Type B pancreatic cell (in vitro differentiated cells): ENCODE data around the gene PHACTR2. TPM values are rescaled to one million over a fixed set of nuclear protein-coding genes. Genes with fewer than 3 reads are reported as not detected.

Experiments
- DNase-seq: peaks from one replicate; pipeline ENCODE4 v3.0.0; 2021; ENCODE audit warnings: mixed read lengths; ENCODE audit not compliant: unreplicated experiment; ENCODE audit errors: extremely low spot score
- H3K27ac Mint-ChIP-seq: 2 replicates; pipeline ENCODE4 v1.8.0; 2021; ENCODE audit warnings: mild to moderate bottlenecking, mixed read lengths
- H3K27me3 Mint-ChIP-seq: 2 replicates; pipeline ENCODE4 v1.8.0; 2021; ENCODE audit warnings: mixed read lengths
- H3K36me3 Mint-ChIP-seq: 2 replicates; pipeline ENCODE4 v1.8.0; 2021; ENCODE audit warnings: mixed read lengths
- H3K4me1 Mint-ChIP-seq: one replicate; pipeline ENCODE4 v1.8.0; 2021; ENCODE audit warnings: mixed read lengths; ENCODE audit not compliant: unreplicated experiment
- H3K4me3 Mint-ChIP-seq: 2 replicates; pipeline ENCODE4 v1.8.0; 2021; ENCODE audit warnings: mild to moderate bottlenecking, mixed read lengths
- H3K9me3 Mint-ChIP-seq: 2 replicates; pipeline ENCODE4 v1.8.0; 2021; ENCODE audit warnings: mixed read lengths
- total RNA-seq: library from RNA; stranded (reverse); gene quantifications from 2 replicates; pipeline ENCODE4 v1.2.1, GENCODE V29; 2021; ENCODE audit warnings: low replicate concordance
- TF ChIP-seq, protein P1 (sequence below): fragments of 200-600 bp; sonication (generic); conservative IDR thresholded peaks from 2 replicates; pipeline ENCODE4 v1.5.0; 2021; ENCODE audit warnings: antibody characterized with exemption, mild to moderate bottlenecking

Gene PHACTR2
- total RNA-seq, 1 donor from 2014 or later, result 59.2 TPM

DNA sequence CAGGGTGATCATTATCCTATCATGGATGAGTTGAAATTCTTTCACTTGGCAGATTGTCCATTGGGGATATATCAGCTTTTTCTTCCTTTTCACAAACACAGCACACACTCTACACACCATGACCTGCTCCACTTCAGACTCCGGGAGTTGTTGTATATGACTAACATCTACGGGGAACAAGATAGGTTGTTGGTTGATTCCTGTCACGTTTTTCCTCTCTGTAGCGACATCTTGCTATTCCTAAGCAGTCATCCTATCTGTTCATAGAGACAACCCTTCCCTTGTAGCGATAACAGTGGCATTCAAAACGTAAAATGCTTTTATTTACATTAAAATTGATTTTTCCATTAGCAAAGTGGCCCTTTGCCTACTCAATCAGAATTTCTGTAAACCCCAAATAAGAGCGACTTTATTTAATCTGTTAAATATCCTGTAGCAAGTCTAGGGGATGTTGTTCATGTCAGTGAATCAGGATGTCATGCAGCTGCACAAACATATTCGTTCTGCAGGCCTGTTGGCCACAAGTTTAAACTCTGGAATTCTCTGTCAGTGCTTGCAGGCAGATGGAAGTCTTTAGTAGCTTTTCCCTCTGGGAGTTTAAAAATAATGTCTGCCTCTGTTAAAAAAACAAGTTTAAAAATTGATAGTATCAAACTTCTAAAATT is 23.1 kb downstream of the PHACTR2 start:
- Mint-ChIP-seq H3K4me3 (no peak overlapping the region), H3K9me3 (peaks cover 9% of the 10 kb centered on the region), H3K36me3 (peaks cover 15% of the 10 kb centered on the region), H3K4me1 (peaks cover 35% of the 10 kb centered on the region), H3K27ac (no peak overlapping the region), H3K27me3 (no peaks in the 10 kb centered on the region)
- TF ChIP-seq, protein P1, sequence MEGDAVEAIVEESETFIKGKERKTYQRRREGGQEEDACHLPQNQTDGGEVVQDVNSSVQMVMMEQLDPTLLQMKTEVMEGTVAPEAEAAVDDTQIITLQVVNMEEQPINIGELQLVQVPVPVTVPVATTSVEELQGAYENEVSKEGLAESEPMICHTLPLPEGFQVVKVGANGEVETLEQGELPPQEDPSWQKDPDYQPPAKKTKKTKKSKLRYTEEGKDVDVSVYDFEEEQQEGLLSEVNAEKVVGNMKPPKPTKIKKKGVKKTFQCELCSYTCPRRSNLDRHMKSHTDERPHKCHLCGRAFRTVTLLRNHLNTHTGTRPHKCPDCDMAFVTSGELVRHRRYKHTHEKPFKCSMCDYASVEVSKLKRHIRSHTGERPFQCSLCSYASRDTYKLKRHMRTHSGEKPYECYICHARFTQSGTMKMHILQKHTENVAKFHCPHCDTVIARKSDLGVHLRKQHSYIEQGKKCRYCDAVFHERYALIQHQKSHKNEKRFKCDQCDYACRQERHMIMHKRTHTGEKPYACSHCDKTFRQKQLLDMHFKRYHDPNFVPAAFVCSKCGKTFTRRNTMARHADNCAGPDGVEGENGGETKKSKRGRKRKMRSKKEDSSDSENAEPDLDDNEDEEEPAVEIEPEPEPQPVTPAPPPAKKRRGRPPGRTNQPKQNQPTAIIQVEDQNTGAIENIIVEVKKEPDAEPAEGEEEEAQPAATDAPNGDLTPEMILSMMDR, result no peak
- no peak for DNase-seq

DNA sequence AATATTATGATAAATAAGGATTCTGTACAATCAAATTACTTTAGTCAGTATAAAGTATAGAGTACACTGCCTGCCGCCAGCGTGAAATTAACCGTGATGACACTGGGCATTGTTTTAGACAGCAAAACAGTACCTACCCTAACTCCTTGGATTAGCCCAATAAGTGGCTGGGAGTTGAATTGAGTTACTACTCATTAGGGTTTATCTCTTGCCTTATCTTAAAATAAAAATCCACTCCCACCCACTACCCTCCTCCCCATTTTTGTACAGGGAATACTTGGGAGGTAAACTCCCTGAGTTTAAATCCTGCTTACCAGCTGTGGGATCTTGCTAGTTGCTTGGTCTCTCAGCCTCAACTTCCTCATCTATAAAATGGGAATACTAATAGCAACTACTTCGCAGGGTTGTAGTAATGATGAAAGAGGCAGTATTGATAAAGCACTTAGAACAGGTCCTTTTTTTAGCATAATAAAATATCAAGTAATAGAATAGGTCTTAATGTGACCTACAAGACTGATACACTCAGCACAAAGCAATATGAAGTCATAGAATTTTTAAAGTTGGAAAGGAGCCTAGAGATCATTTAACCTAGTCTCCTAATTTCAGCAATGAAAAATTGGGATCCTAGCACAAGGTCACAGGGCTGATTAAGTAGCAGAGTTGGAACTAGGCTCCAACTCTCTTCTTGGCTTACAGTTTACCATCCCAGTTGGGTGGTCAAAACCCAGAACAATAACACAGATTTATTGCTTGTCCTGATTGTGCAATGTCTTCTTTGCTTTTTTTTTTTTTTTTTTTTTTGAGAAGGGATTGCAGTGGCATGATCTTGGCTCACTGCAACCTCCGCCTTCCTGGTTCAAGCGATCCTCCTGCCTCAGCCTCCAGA is 23.8 kb downstream of the PHACTR2 start:
- no peak for DNase-seq
- Mint-ChIP-seq H3K4me3 (no peak overlapping the region), H3K27me3 (no peaks in the 10 kb centered on the region), H3K4me1 (peaks cover 29% of the 10 kb centered on the region), H3K9me3 (peaks cover 13% of the 10 kb centered on the region), H3K36me3 (peaks cover 21% of the 10 kb centered on the region), H3K27ac (no peak overlapping the region)
- TF ChIP-seq, protein P1, result no peak

DNA sequence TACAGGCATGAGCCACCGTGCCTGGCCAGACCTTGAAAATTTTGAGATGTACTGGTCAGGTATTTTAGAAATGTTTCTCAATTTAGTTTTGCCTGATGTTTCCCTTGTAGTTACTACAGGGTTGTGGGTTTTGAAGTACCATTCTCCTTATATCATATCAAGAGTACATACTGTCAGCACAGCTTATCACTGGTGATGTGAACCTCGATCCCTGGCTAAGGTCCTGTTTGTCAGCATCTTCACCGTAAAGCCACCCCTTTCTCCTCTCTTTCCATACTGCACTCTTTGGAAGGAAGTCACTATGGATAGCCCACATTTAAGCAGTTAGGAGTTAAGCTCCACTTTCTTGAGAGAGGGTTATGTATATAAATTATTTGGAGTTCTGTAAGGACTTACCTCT is 27.8 kb downstream of the PHACTR2 start:
- no peak for DNase-seq
- Mint-ChIP-seq H3K36me3 (peaks cover 16% of the 10 kb centered on the region), H3K27ac (no peak overlapping the region), H3K27me3 (no peaks in the 10 kb centered on the region), H3K4me3 (no peak overlapping the region), H3K4me1 (peaks cover 9% of the 10 kb centered on the region), H3K9me3 (peaks cover 11% of the 10 kb centered on the region)
- TF ChIP-seq, protein P1, result no peak

DNA sequence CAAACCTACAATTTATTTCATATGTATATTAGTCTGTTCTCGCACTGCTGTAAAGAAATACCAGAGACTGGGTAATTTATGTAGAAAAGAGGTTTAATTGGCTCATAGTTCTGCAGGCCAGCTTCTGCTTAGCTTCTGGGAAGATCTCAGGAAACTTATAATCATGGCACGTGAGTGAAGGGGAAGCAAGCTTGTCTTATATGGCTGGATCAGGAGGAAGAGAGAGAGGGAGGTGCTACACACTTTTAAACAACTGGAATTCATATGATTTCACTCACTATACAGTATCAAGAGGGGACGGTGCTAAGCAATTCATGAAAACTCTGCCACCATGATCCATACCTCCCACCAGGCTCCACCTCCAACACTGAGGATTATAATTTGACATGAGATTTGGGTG is 29.9 kb downstream of the PHACTR2 start:
- no peak overlapping the region for H3K27ac Mint-ChIP-seq
- H3K9me3 Mint-ChIP-seq, result peaks cover 11% of the 10 kb centered on the region
- no peaks in the 10 kb centered on the region for H3K4me1 Mint-ChIP-seq

DNA sequence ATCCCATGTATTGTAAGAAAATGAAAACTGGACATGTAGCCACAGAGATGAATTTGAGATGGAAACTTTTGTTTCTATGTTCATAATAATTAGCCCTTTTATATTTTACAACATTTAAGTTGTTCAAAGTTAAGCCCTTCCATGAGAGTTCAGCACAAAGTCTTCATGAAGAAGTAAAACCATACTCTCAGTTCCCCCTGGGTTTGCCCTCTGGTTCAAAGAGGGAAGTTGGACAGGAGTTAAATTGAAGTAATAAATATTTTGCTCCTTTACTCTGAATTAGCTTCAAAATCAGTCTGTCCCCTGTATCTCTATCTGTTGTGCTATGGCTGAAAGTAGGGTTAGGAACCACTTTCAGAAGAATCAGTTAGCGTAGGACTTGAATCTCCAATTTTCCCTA is 31.1 kb downstream of the PHACTR2 start:
- no peak overlapping the region for H3K27ac Mint-ChIP-seq
- TF ChIP-seq, protein P1, result no peak
- no peaks in the 10 kb centered on the region for H3K4me1 Mint-ChIP-seq
- peaks cover 24% of the 10 kb centered on the region for H3K36me3 Mint-ChIP-seq
- peaks cover 11% of the 10 kb centered on the region for H3K9me3 Mint-ChIP-seq
- no peaks in the 10 kb centered on the region for H3K27me3 Mint-ChIP-seq
- no peak for DNase-seq
- no peak overlapping the region for H3K4me3 Mint-ChIP-seq

More for the DNA sequence above, 29.9 kb downstream of the PHACTR2 start:
- TF ChIP-seq, protein P1, result no peak
- Mint-ChIP-seq H3K4me3 (no peak overlapping the region), H3K27me3 (no peaks in the 10 kb centered on the region), H3K36me3 (peaks cover 16% of the 10 kb centered on the region)
- no peak for DNase-seq
